SK-N-MC (cell line): ENCODE measurements around the gene DHRS7B.

Experiments
- DNase-seq: peaks from one replicate; pipeline ENCODE4 v3.0.0-alpha.2; 2011; ENCODE audit warnings: low read depth, low spot score
- H3K27ac ChIP-seq: fragments of 200-600 bp; sonication (generic); 2 replicates; pipeline ENCODE4 v1.5.1; 2016; ENCODE audit warnings: mixed run types
- H3K36me3 ChIP-seq: fragments of 200-600 bp; sonication (generic); 2 replicates; pipeline ENCODE4 v1.6.1; 2017; ENCODE audit warnings: antibody characterized with exemption, low read length, mixed read lengths; ENCODE audit not compliant: insufficient read depth
- H3K4me3 ChIP-seq: fragments of 200-600 bp; sonication (generic); 2 replicates; pipeline ENCODE4 v1.5.1; 2016
- H3K9ac ChIP-seq: fragments of 200-600 bp; sonication (generic); 2 replicates; pipeline ENCODE4 v1.8.0; 2017; ENCODE audit warnings: mixed run types, mixed read lengths; ENCODE audit not compliant: insufficient read length
- H3K9me3 ChIP-seq: fragments of 200-600 bp; sonication (generic); 2 replicates; pipeline ENCODE4 v1.6.1; 2017; ENCODE audit warnings: low read depth, mild to moderate bottlenecking, antibody characterized with exemption, low read length, moderate library complexity, mixed read lengths
- EZH2 ChIP-seq: fragments of 200-600 bp; sonication (generic); IDR thresholded peaks from one replicate; pipeline ENCODE4 v1.6.1; 2017; ENCODE audit warnings: antibody characterized with exemption
- FOXP2 ChIP-seq: optimal IDR thresholded peaks from 2 replicates; pipeline ENCODE3; 2011; ENCODE audit warnings: mild to moderate bottlenecking, moderate library complexity; ENCODE audit not compliant: insufficient read depth; ENCODE audit errors: extremely low read length, control extremely low read depth
- POLR2AphosphoS5 ChIP-seq: IDR thresholded peaks from 2 replicates; pipeline ENCODE4 v1.6.1; 2012; ENCODE audit warnings: mild to moderate bottlenecking, low read depth, low read length, borderline replicate concordance

DHRS7B gene

GRCh38 chr17:21199856-21200255, 73.1 kb downstream of the DHRS7B start:
- H3K36me3 ChIP-seq, result peaks cover 15% of the 10 kb centered on the region; the same call in 1 of the 2 replicates
- no peak overlapping the region for H3K9ac ChIP-seq
- H3K27ac ChIP-seq, result no peak overlapping the region
- no peak for TF ChIP-seq POLR2AphosphoS5
- TF ChIP-seq FOXP2, result no peak
- TF ChIP-seq EZH2, result no peak
- no peak overlapping the region for H3K4me3 ChIP-seq
- H3K9me3 ChIP-seq, result no peaks in the 10 kb centered on the region
- no peak for DNase-seq

GRCh38 chr17:21200590-21201297, 74.0 kb downstream of the DHRS7B start:
- no peak overlapping the region for H3K9ac ChIP-seq
- no peak for DNase-seq
- H3K9me3 ChIP-seq, result no peaks in the 10 kb centered on the region
- peaks cover 15% of the 10 kb centered on the region; the same call in 1 of the 2 replicates for H3K36me3 ChIP-seq
- H3K27ac ChIP-seq, result no peak overlapping the region
- TF ChIP-seq POLR2AphosphoS5 (no peak), EZH2 (no peak), FOXP2 (no peak)
- H3K4me3 ChIP-seq, result no peak overlapping the region

GRCh38 chr17:21201298-21201595, 74.5 kb downstream of the DHRS7B start:
- DNase-seq, result no peak
- Histone ChIP-seq H3K36me3 (peaks cover 15% of the 10 kb centered on the region; the same call in 1 of the 2 replicates), H3K9ac (no peak overlapping the region), H3K4me3 (no peak overlapping the region), H3K27ac (no peak overlapping the region), H3K9me3 (no peaks in the 10 kb centered on the region)
- TF ChIP-seq POLR2AphosphoS5 (no peak), EZH2 (no peak), FOXP2 (no peak)

GRCh38 chr17:21201874-21202273, 75.1 kb downstream of the DHRS7B start:
- peaks cover 15% of the 10 kb centered on the region; the same call in 1 of the 2 replicates for H3K36me3 ChIP-seq

GRCh38 chr17:21202512-21202911, 75.7 kb downstream of the DHRS7B start:
- TF ChIP-seq POLR2AphosphoS5, result no peak
- no peak for TF ChIP-seq EZH2
- no peak for TF ChIP-seq FOXP2
- Histone ChIP-seq H3K36me3 (peaks cover 10% of the 10 kb centered on the region; the same call in 1 of the 2 replicates), H3K9me3 (no peaks in the 10 kb centered on the region), H3K9ac (no peak overlapping the region), H3K4me3 (no peak overlapping the region), H3K27ac (no peak overlapping the region)
- no peak for DNase-seq

More at GRCh38 chr17:21201874-21202273, 75.1 kb downstream of the DHRS7B start:
- Histone ChIP-seq H3K9ac (no peak overlapping the region), H3K4me3 (no peak overlapping the region), H3K27ac (no peak overlapping the region), H3K9me3 (no peaks in the 10 kb centered on the region)
- no peak for DNase-seq
- TF ChIP-seq FOXP2 (no peak), EZH2 (no peak), POLR2AphosphoS5 (no peak)

GRCh38 chr17:21204935-21205334, 78.2 kb downstream of the DHRS7B start:
- no peak for DNase-seq
- TF ChIP-seq FOXP2, result no peak
- TF ChIP-seq POLR2AphosphoS5, result no peak
- TF ChIP-seq EZH2, result no peak
- Histone ChIP-seq H3K4me3 (no peak overlapping the region), H3K9ac (no peak overlapping the region), H3K36me3 (peaks cover 17% of the 10 kb centered on the region; the same call in 1 of the 2 replicates), H3K27ac (no peak overlapping the region), H3K9me3 (no peaks in the 10 kb centered on the region)

- no peak overlapping the region for H3K27ac ChIP-seq
- no peak overlapping the region for H3K4me3 ChIP-seq
- H3K9me3 ChIP-seq, result no peaks in the 10 kb centered on the region
- TF ChIP-seq POLR2AphosphoS5 (no peak), FOXP2 (no peak), EZH2 (no peak)
- no peak overlapping the region for H3K9ac ChIP-seq
- peaks cover 31% of the 10 kb centered on the region; the same call in 1 of the 2 replicates for H3K36me3 ChIP-seq
- DNase-seq, result no peak
Observed at GRCh38 chr17:21208352-21208751, 81.6 kb downstream of the DHRS7B start.

GRCh38 chr17:21209511-21210175, 82.9 kb downstream of the DHRS7B start:
- no peak overlapping the region for H3K4me3 ChIP-seq
- H3K36me3 ChIP-seq, result peaks cover 31% of the 10 kb centered on the region; the same call in 1 of the 2 replicates
- no peak overlapping the region for H3K27ac ChIP-seq
- TF ChIP-seq POLR2AphosphoS5 (no peak), EZH2 (no peak), FOXP2 (no peak)
- no peak for DNase-seq
- no peak overlapping the region for H3K9ac ChIP-seq
- no peaks in the 10 kb centered on the region for H3K9me3 ChIP-seq
